Embryonic facial prominence (tissue), 1 donor: ENCODE measurements around the gene MLC1.

Source experiments
- DNase-seq: peaks from one replicate; pipeline ENCODE4 v3.0.0-alpha.2; 2016; ENCODE audit errors: extremely low spot score

The MLC1 gene

GRCh38 chr22:50058061-50058905 lies 26.9 kb downstream of the MLC1 start, which contains the start of gene TTLL8:
Gene TTLL8, minus strand, starts transcription at chr22:50058298.
- no peak for DNase-seq

DNA sequence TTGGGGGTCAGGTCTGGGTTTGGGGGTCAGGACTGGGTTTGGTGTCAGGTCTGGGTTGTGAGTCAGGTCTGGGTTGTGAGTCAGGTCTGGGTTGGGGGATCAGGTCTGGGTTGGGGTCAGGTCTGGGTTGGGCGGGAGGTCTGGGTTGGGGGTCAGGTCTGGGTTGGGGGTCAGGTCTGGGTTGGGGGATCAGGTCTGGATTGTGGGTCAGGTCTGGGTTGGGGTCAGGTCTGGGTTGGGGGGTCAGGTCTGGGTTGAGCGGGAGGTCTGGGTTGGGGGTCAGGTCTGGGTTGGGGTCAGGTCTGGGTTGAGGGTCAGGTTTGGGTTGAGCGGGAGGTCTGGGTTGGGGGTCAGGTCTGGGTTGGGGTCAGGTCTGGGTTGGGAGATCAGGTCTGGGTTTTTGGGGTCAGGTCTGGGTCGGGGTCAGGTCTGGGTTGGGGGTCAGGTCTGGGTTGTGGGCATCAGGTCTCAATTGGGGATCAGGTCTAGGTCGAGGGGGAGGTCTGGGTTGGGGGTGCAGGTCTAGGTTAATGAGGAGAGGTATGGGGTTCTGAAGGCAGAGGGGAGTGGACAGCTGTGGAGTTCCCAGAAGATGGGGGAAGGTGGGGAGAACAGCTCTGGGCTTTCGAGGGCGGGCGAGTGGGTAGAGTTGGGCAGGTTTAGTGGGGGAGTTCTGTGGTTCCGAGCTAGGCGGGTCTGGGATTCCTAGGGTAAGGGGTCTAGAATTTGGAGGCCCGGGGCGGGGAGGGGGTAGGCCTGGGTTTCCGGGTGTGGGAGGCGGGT lies 27.8 kb downstream of the MLC1 start:
- DNase-seq = peak; percentile 27

- DNase-seq = no peak
These were observed 28.8 kb downstream of the MLC1 start for GRCh38 chr22:50056214-50056972.

DNA sequence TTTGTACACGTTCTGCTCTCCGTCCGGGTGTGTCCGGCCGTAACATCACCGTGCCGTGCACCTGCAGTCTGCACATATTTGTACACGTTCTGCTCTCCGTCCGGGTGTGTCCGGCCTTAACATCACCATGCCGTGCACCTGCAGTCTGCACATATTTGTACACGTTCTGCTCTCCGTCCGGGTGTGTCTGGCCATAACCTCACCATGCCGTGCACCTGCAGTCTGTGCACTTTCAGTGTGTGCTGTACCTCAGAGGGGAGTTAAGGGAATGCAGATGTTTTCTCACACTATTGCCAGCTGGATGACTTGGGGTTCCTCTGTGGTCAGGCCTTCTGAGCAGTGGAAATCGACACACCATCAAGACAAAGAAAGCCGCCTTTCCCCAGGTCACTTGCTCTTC lies 31.4 kb downstream of the MLC1 start:
- no peak for DNase-seq

DNA sequence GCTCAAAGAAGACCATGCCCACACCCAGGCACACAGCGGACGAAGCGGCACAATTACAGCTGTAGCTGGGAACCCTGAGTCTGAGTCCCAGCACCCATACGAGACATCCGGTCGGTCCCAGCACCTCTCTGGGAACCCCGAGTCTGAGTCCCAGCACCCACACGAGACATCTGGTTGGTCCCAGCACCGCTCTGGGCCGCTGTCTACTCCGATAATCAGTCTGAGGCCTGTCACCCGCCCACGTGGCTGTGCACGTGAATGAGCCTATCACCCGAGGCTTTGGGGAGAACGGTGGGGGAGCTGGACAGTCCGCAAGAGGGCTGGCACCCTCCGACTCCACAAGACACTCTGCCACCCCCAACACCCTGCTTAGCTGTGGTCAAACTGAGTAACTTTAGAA lies 33.3 kb downstream of the MLC1 start:
- DNase-seq = no peak

DNA sequence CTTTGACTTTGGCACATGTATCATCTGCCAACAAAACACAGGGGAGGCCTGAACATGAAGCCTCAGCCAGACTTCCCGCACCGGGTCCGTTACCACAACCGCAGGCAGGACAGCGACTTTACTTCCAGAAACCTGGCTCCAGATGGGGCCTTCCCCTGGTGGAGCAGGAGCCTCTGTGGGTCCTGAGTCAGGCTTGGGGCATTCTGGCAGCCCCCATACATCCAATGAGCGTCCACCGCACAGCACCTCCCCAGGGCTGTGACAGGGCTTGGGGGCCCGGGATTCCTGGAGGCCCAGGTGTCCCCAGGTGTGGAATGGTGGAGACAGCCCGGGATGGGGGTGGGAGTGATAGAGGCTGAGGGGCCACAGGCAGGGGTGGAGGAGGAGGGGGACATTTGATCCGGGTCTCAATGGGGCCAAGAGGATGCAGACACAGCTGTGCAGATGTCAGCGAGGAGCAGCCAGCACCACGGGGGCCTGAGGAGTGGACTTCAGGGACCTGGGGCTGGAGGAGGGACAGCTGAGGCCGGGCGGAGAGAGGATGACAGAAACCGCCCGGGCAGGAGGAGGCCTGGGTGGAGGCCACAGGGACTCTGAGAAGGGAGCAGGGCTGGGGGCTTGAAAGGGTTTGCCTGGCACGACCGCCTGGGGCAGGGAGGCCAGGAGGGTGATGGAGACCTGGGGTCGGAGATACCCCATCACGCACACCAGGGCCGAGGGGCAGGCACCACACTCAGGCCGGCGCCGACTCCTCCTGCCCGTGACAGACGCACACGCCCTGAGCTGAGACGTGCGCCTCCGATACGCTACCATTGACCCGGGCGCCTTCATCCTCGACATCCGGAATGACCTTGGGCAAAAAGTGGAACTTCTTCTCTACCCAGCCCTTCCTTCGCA lies 35.7 kb downstream of the MLC1 start:
- no peak for DNase-seq

- DNase-seq = no peak
These were observed 36.4 kb downstream of the MLC1 start for GRCh38 chr22:50048836-50049235.

DNA sequence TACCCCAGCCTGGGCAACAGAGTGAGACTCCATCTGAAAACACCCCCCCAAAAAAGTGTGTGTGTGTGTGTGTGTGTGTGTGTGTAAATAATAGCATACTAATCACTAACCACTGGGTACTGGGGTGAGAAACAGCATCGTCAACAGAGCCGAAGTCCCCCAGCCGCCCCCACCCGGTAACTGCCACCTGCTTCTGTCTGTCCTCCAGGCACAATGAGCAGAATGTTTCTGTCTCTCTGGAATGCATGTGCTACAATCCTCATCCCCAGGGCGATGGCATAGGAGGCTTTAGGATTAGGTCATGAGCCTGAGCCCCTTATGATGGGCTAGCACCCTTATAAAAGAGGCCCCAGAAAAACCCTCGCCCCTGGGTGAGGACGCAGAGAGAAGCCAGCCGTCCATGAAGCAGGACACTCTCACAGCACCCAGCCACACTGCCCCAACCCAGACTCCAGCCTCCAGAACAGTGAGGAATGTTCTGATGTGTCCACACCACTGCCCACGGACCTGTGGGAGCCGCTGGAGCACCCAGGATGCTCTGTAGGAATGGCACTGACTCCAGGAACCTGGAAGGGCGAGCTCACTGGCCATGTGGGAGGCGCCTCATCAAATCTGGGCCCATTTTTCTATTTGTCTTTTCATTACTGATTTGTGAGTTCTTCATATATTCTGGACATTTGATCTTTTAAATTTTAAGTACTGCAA lies 37.0 kb downstream of the MLC1 start:
- DNase-seq = no peak

- DNase-seq = no peak
These were observed 37.9 kb downstream of the MLC1 start for GRCh38 chr22:50047346-50047745.

DNA sequence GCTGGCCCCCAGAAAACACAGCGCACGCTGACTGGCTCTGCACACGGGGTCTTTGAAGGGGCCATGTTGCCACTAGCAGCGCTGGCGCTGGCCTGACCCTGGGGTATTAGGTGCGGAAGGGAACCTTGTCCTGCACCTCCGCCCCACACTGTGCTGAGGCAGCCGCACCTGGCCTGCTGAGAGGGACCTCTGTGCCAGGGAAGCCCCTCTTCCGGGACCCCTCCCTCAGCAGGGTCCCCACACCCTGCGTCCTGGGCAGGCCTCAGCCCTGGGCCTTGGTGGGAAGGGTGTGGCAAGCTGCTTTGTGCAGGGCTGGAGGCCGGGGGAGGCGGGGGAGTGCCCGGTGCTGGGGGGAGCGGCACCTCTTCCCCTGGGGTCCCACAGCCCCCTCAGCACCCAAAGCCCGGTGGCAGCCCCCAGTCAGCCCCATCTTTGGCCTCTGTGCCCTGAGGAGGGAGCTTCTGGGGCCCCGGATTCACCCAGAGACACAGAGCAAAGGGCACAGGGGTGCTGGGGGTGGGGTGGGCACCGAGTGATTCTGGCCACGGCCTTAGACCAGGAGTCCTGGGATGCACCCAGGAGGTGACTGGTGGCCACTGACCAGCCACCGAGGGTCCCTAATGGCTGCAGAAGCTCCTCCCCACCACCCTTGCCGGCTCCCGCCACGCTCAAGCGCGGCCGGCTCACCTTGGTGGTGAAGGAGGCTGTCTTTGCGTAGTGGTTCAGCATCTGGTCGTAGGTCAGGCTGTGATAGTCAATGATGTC lies 38.6 kb downstream of the MLC1 start:
- no peak for DNase-seq

DNA sequence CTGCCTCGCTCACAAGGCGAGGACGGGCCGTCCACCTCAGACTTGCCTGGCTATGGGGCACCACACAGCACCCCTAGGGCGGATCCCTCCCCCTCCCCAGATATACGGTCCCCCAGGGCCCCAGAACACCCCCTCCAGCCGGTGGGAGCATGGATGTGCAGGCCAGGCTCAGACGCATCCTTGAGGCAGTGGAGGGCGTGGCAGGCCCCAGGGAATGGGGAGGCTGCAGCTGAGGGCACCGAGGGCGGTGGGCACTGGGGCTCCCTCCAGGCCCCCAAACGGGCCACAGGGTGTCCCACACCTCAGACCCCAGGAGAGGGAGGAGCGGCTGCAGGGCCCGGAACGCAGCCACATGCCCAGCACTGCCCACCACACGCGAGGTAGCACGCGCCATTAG lies 39.2 kb downstream of the MLC1 start:
- no peak for DNase-seq

DNA sequence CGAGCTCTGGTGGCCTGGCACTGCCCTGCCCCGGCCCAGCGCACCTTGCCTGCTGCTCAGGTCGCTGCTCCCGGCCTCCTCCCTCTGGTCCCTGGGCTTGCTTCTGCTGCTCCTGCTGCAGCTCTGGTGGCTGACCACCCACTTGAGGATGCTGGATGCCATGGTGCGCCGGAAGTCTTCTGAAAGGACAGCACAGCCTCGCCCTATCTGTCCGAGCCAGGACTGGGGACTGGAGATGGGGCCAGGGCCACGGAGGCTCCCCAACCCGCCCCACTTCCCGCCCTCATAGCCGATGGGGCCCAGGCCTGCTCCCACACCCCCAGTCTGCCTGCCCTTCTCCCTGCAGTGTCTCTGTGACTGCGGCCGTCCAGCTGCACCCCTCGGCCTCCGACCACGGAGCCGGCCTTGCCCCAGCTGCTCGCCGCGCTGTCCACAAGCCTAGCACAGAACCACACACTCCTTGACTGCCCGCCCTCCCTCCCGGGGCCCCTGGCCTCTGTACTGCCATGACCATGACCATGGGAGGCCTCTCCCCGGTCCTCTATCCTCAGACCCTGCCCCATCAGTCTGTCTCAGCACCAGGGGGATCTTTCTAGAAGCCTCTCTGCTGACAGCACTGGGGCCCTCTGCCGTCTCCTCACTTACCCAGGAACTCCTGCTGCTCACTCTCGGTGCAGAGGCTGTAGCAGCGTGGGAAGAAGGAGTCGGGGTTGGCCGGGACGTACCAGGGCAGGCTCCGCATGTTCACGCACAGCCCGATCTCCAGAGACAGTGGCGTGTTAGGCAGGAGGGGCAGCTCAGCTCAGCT lies 39.8 kb downstream of the MLC1 start:
- DNase-seq = no peak

DNA sequence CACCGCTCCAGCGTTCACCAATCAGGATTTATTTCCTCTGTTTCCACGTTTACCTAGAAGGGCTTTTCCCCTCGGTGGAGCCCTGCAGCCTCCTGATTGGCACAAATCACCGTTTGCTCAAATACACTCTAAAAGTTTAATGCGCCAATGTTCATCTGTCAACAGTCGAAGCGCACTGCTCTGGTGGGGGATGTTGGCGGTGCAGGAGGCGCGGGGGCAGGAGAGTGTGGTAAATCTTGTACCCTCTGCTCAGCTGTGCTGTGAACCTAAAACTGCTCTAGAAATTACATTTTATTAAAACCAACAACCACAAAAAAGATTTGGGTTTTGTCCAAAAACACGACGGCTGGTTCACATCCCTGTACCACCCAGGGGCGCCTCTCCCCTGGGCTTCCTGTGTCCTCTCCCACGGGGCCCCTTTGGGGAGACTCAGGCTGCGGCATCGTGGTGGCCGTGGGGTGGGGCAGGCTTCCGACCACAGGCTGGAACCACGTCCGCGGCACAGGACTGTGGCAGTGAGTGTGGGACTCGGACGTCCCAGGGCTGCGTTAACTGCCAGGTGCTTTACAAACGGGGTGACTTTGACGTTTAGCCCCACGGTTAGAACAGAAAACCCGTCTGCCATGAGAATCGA lies 40.6 kb downstream of the MLC1 start:
- no peak for DNase-seq

DNA sequence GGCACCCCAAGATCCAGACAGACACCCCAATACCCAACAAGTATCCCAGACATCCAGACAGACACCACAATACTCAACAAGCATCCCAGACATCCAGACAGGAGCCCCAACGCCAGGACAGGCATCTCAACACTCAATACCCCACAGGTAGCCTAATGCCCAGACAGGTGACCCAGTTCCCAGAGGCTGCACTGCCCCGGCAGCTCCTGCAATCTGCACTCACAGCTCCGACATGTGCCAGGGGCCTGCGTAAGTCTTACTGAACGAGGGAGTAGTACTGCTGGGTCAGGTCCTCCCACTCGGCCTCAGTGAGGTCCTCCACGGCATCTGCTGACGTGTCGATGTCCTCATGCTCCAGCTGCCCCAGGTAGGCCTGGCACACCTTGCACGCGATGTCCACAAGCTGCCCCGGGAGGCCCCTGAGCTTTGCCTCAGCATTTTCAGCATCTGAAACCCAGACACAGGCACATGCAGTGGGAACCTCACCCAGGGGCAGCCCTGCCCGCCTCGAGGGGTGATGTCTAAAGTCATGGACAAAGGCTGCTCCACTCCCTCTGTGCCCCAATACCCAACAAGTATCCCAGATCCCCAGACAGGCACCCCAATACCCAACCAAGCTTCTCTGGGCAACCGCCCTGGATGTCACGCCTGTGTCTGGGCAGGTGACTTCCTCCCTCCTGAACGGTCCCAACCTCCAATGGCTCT lies 43.7 kb downstream of the MLC1 start:
- no peak for DNase-seq

GRCh38 chr22:50040717-50041116 lies 44.5 kb downstream of the MLC1 start:
- no peak for DNase-seq

GRCh38 chr22:50039669-50040443 lies 45.4 kb downstream of the MLC1 start:
- no peak for DNase-seq
